Memory B cell (primary cell): ENCODE results near the gene MRM3.
A peak's percentile ranks its signal among the peaks of the same experiment; 100 is the strongest.
"Not testable (repeated sequence)": the region's sequence is repeated elsewhere in the genome, so short reads cannot be mapped to it uniquely, and the experiment has no call there.

Source experiments
- ATAC-seq: fragments of 150-1000 bp; cut with Tn5 transposase; 2 replicates; pipeline ENCODE4 v1.10.0; 2021; ENCODE audit warnings: low read depth, mild to moderate bottlenecking, moderate library complexity
- DNase-seq, 2 donors: peaks; one replicate each; pipeline ENCODE4 v3.0.0; 2022; ENCODE audit warnings: low spot score in 2 of 2
- H3K27ac Mint-ChIP-seq: one replicate; pipeline ENCODE4 v1.8.0; 2022; ENCODE audit warnings: mild to moderate bottlenecking, moderate library complexity, mixed read lengths
- H3K27me3 Mint-ChIP-seq: one replicate; pipeline ENCODE4 v1.8.0; 2022; ENCODE audit warnings: mixed read lengths
- H3K36me3 Mint-ChIP-seq: one replicate; pipeline ENCODE4 v1.8.0; 2022; ENCODE audit warnings: mild to moderate bottlenecking, mixed read lengths
- H3K4me1 Mint-ChIP-seq: one replicate; pipeline ENCODE4 v1.8.0; 2022; ENCODE audit warnings: mixed read lengths
- H3K4me3 Mint-ChIP-seq: one replicate; pipeline ENCODE4 v1.8.0; 2022; ENCODE audit warnings: mild to moderate bottlenecking, moderate library complexity, mixed read lengths
- H3K9me3 Mint-ChIP-seq: one replicate; pipeline ENCODE4 v1.8.0; 2022; ENCODE audit warnings: mixed read lengths

Gene MRM3

GRCh38 chr17:807523-808294 lies 25.6 kb downstream of the MRM3 start:
- Mint-ChIP-seq H3K27ac (no peak overlapping the region), H3K4me3 (no peak overlapping the region), H3K27me3 (peaks cover 16% of the 10 kb centered on the region), H3K9me3 (peaks cover 4% of the 10 kb centered on the region), H3K4me1 (peaks cover 4% of the 10 kb centered on the region), H3K36me3 (peaks cover 5% of the 10 kb centered on the region)
- no peak for DNase-seq
- ATAC-seq: no peak

- peaks cover 4% of the 10 kb centered on the region for H3K4me1 Mint-ChIP-seq
- peaks cover 18% of the 10 kb centered on the region for H3K27me3 Mint-ChIP-seq
- DNase-seq (no peak), ATAC-seq (no peak)
- peaks cover 4% of the 10 kb centered on the region for H3K9me3 Mint-ChIP-seq
- peaks cover 5% of the 10 kb centered on the region for H3K36me3 Mint-ChIP-seq
- no peak overlapping the region for H3K27ac Mint-ChIP-seq
- H3K4me3 Mint-ChIP-seq: no peak overlapping the region
These were observed 29.1 kb downstream of the MRM3 start for GRCh38 chr17:811051-811784.

GRCh38 chr17:812638-813204 lies 30.6 kb downstream of the MRM3 start:
- no peak overlapping the region for H3K4me3 Mint-ChIP-seq
- peaks cover 22% of the 10 kb centered on the region for H3K27me3 Mint-ChIP-seq
- H3K9me3 Mint-ChIP-seq: peaks cover 4% of the 10 kb centered on the region
- H3K4me1 Mint-ChIP-seq: peaks cover 4% of the 10 kb centered on the region
- peaks cover 5% of the 10 kb centered on the region for H3K36me3 Mint-ChIP-seq
- ATAC-seq: no peak
- no peak for DNase-seq
- H3K27ac Mint-ChIP-seq: no peak overlapping the region

GRCh38 chr17:814371-814770 lies 32.2 kb downstream of the MRM3 start:
- Mint-ChIP-seq H3K4me3 (no peak overlapping the region), H3K27me3 (peaks cover 19% of the 10 kb centered on the region), H3K27ac (no peak overlapping the region), H3K9me3 (peaks cover 4% of the 10 kb centered on the region), H3K4me1 (peaks cover 4% of the 10 kb centered on the region), H3K36me3 (peaks cover 5% of the 10 kb centered on the region)
- DNase-seq (no peak), ATAC-seq (no peak)

GRCh38 chr17:819251-819650 lies 37.1 kb downstream of the MRM3 start:
- Mint-ChIP-seq H3K9me3 (no peaks in the 10 kb centered on the region), H3K4me1 (no peaks in the 10 kb centered on the region), H3K27me3 (peaks cover 7% of the 10 kb centered on the region), H3K4me3 (no peak overlapping the region), H3K27ac (no peak overlapping the region), H3K36me3 (no peaks in the 10 kb centered on the region)
- ATAC-seq: no peak
- no peak for DNase-seq

- DNase-seq: no peak
- no peak overlapping the region for H3K27ac Mint-ChIP-seq
- peaks cover 4% of the 10 kb centered on the region for H3K27me3 Mint-ChIP-seq
- ATAC-seq: peak; percentile 12
- no peaks in the 10 kb centered on the region for H3K36me3 Mint-ChIP-seq
- H3K4me1 Mint-ChIP-seq: no peaks in the 10 kb centered on the region
- H3K4me3 Mint-ChIP-seq: no peak overlapping the region
- no peaks in the 10 kb centered on the region for H3K9me3 Mint-ChIP-seq
These were observed 41.3 kb downstream of the MRM3 start for GRCh38 chr17:823501-823902.

- Mint-ChIP-seq H3K27ac (no peak overlapping the region), H3K9me3 (no peaks in the 10 kb centered on the region), H3K36me3 (no peaks in the 10 kb centered on the region), H3K27me3 (peaks cover 4% of the 10 kb centered on the region), H3K4me1 (no peaks in the 10 kb centered on the region), H3K4me3 (no peak overlapping the region)
- DNase-seq: no peak
- ATAC-seq: no peak
These were observed 42.2 kb downstream of the MRM3 start for GRCh38 chr17:824378-824777.

GRCh38 chr17:825216-825615 lies 43.1 kb downstream of the MRM3 start:
- H3K4me3 Mint-ChIP-seq: no peak overlapping the region
- H3K36me3 Mint-ChIP-seq: no peaks in the 10 kb centered on the region
- H3K27ac Mint-ChIP-seq: no peak overlapping the region
- H3K9me3 Mint-ChIP-seq: peaks cover 3% of the 10 kb centered on the region
- no peaks in the 10 kb centered on the region for H3K4me1 Mint-ChIP-seq
- ATAC-seq (no peak), DNase-seq (no peak)
- H3K27me3 Mint-ChIP-seq: peaks cover 10% of the 10 kb centered on the region

- peaks cover 4% of the 10 kb centered on the region for H3K9me3 Mint-ChIP-seq
- no peaks in the 10 kb centered on the region for H3K4me1 Mint-ChIP-seq
- DNase-seq: no peak
- H3K27me3 Mint-ChIP-seq: peaks cover 10% of the 10 kb centered on the region
- H3K36me3 Mint-ChIP-seq: no peaks in the 10 kb centered on the region
- no peak overlapping the region for H3K27ac Mint-ChIP-seq
- no peak for ATAC-seq
- no peak overlapping the region for H3K4me3 Mint-ChIP-seq
These were observed 44.6 kb downstream of the MRM3 start for GRCh38 chr17:826778-827177.

GRCh38 chr17:828761-829160 lies 46.6 kb downstream of the MRM3 start:
- Mint-ChIP-seq H3K27ac (no peak overlapping the region), H3K4me3 (no peak overlapping the region), H3K9me3 (peaks cover 4% of the 10 kb centered on the region), H3K27me3 (peaks cover 9% of the 10 kb centered on the region), H3K4me1 (no peaks in the 10 kb centered on the region), H3K36me3 (no peaks in the 10 kb centered on the region)
- ATAC-seq: no peak
- no peak for DNase-seq

- not testable (repeated sequence) for H3K36me3 Mint-ChIP-seq, H3K4me1 Mint-ChIP-seq, DNase-seq, H3K9me3 Mint-ChIP-seq, ATAC-seq, H3K27ac Mint-ChIP-seq, H3K27me3 Mint-ChIP-seq, H3K4me3 Mint-ChIP-seq
These were observed 47.5 kb downstream of the MRM3 start for GRCh38 chr17:829614-830013.

- Mint-ChIP-seq H3K9me3 (peaks cover 4% of the 10 kb centered on the region), H3K4me1 (no peaks in the 10 kb centered on the region), H3K36me3 (no peaks in the 10 kb centered on the region), H3K27ac (no peak overlapping the region), H3K27me3 (peaks cover 11% of the 10 kb centered on the region), H3K4me3 (no peak overlapping the region)
- DNase-seq (no peak), ATAC-seq (no peak)
These were observed 48.2 kb downstream of the MRM3 start for GRCh38 chr17:830381-830780.

- peaks cover 10% of the 10 kb centered on the region for H3K27me3 Mint-ChIP-seq
- no peak for DNase-seq
- no peak overlapping the region for H3K4me3 Mint-ChIP-seq
- H3K4me1 Mint-ChIP-seq: no peaks in the 10 kb centered on the region
- H3K9me3 Mint-ChIP-seq: peaks cover 4% of the 10 kb centered on the region
- ATAC-seq: no peak
- no peak overlapping the region for H3K27ac Mint-ChIP-seq
- no peaks in the 10 kb centered on the region for H3K36me3 Mint-ChIP-seq
These were observed 48.8 kb downstream of the MRM3 start for GRCh38 chr17:830950-831349.

- no peak overlapping the region for H3K4me3 Mint-ChIP-seq
- no peak for ATAC-seq
- H3K27ac Mint-ChIP-seq: no peak overlapping the region
- DNase-seq: no peak
- no peaks in the 10 kb centered on the region for H3K36me3 Mint-ChIP-seq
- peaks cover 12% of the 10 kb centered on the region for H3K27me3 Mint-ChIP-seq
- H3K9me3 Mint-ChIP-seq: peaks cover 4% of the 10 kb centered on the region
- H3K4me1 Mint-ChIP-seq: no peaks in the 10 kb centered on the region
These were observed 52.0 kb downstream of the MRM3 start for GRCh38 chr17:834136-834535.
